ENCODE results near the gene CA9.

CA9 gene

GRCh38 chr9:35651956-35652828, 21.5 kb upstream of the CA9 start:
- DNase-seq, result peak; percentile 27

GRCh38 chr9:35652829-35653209, 20.9 kb upstream of the CA9 start:
- DNase-seq, result no peak

GRCh38 chr9:35653611-35654010, 20.1 kb upstream of the CA9 start:
- DNase-seq, result no peak

- no peak for DNase-seq
Observed at GRCh38 chr9:35656348-35656747, 17.4 kb upstream of the CA9 start.

- peak; percentile 60 for DNase-seq
Observed at GRCh38 chr9:35656831-35657545, 16.7 kb upstream of the CA9 start.

- peak; percentile 100 for DNase-seq
Observed at GRCh38 chr9:35657546-35658136, 16.1 kb upstream of the CA9 start, which contains the start of gene RMRP. Gene RMRP, minus strand, starts transcription at chr9:35658019.

- peak; percentile 88 for DNase-seq
Observed at GRCh38 chr9:35658137-35658967, 15.4 kb upstream of the CA9 start, which contains the start of gene CCDC107. Gene CCDC107, plus strand, starts transcription at chr9:35658292. Its CDS starts 88 bp downstream, at chr9:35658380.

- DNase-seq, result peak; percentile 61
Observed at GRCh38 chr9:35658968-35659220, 14.8 kb upstream of the CA9 start.

GRCh38 chr9:35659340-35659739, 14.4 kb upstream of the CA9 start:
- DNase-seq, result peak; percentile 81

- DNase-seq, result peak; percentile 75
Observed at GRCh38 chr9:35660966-35661415, 12.7 kb upstream of the CA9 start.

GRCh38 chr9:35661756-35662350, 11.9 kb upstream of the CA9 start:
- no peak for DNase-seq

GRCh38 chr9:35662437-35662836, 11.3 kb upstream of the CA9 start:
- DNase-seq, result no peak

- peak; percentile 82 for DNase-seq
Observed at GRCh38 chr9:35664531-35665470, 8.9 kb upstream of the CA9 start, which contains the start of gene ARHGEF39. Gene ARHGEF39, minus strand, starts transcription at chr9:35665195. Its CDS starts 26 bp downstream, at chr9:35665169.

- DNase-seq, result no peak
Observed at GRCh38 chr9:35665471-35665818, 8.3 kb upstream of the CA9 start.

GRCh38 chr9:35666045-35666444, 7.7 kb upstream of the CA9 start:
- DNase-seq, result peak; percentile 93

- DNase-seq, result no peak
Observed at GRCh38 chr9:35666549-35666948, 7.2 kb upstream of the CA9 start.

- no peak for DNase-seq
Observed at GRCh38 chr9:35667939-35668338, 5.8 kb upstream of the CA9 start.

- DNase-seq, result no peak
Observed at GRCh38 chr9:35669331-35670145, 4.2 kb upstream of the CA9 start.

GRCh38 chr9:35674025-35674361, 265 bp downstream of the CA9 start:
- no peak for DNase-seq

GRCh38 chr9:35675204-35675603, 1.5 kb downstream of the CA9 start:
- DNase-seq, result no peak

Data from fibroblast of skin of scalp (primary cell).